GM12878 (cell line): ENCODE results near the gene IFRD2. TPM values are rescaled to one million over a fixed set of nuclear protein-coding genes. Genes with fewer than 3 reads are reported as not detected.
A peak's percentile ranks its signal among the peaks of the same experiment; 100 is the strongest.

ENCODE experiments used
- ATF7 ChIP-seq: fragments of 450-650 bp; IDR thresholded peaks from 2 replicates; pipeline ENCODE4 v1.6.1; 2016; ENCODE audit warnings: low read depth, mild to moderate bottlenecking
- BACH1 ChIP-seq: fragments of 450-650 bp; IDR thresholded peaks from 2 replicates; pipeline ENCODE4 v1.6.1; 2017; ENCODE audit warnings: mild to moderate bottlenecking, borderline replicate concordance
- CHD2 ChIP-seq: IDR thresholded peaks from 2 replicates; pipeline ENCODE4 v1.6.1; 2011; ENCODE audit warnings: low read depth, low read length, improper control_type of control experiment, borderline replicate concordance
- FOS ChIP-seq: IDR thresholded peaks from 3 replicates; pipeline ENCODE4 v1.6.1; 2011; ENCODE audit warnings: borderline replicate concordance; ENCODE audit not compliant: insufficient read length; ENCODE audit errors: extremely low read depth
- HDGF ChIP-seq: fragments of 450-650 bp; IDR thresholded peaks from 2 replicates; pipeline ENCODE4 v1.6.1; 2016; ENCODE audit warnings: antibody characterized with exemption
- MYC ChIP-seq: IDR thresholded peaks from 2 replicates; pipeline ENCODE4 v1.6.1; 2011; ENCODE audit warnings: mild to moderate bottlenecking, low read length, moderate library complexity, inconsistent platforms; ENCODE audit not compliant: insufficient read depth, insufficient replicate concordance, insufficient read length, severe bottlenecking
- NBN ChIP-seq: fragments of 450-650 bp; IDR thresholded peaks from 2 replicates; pipeline ENCODE4 v1.6.1; 2016
- NFIC ChIP-seq: IDR thresholded peaks from 2 replicates; pipeline ENCODE4 v1.6.1; 2012; ENCODE audit warnings: low read depth, mild to moderate bottlenecking, inconsistent platforms, low read length, moderate library complexity
- NFXL1 ChIP-seq: fragments of 450-650 bp; IDR thresholded peaks from 2 replicates; pipeline ENCODE4 v1.6.1; 2017; ENCODE audit warnings: antibody characterized with exemption, mild to moderate bottlenecking, borderline replicate concordance
- POLR2AphosphoS5 ChIP-seq: IDR thresholded peaks from 2 replicates; pipeline ENCODE4 v1.6.1; 2011; ENCODE audit warnings: mild to moderate bottlenecking, low read length, inconsistent platforms
- SP1 ChIP-seq: IDR thresholded peaks from one replicate; pipeline ENCODE4 v1.6.1; 2011; ENCODE audit warnings: low read depth, low read length
- SREBF1 ChIP-seq: IDR thresholded peaks from 2 replicates; pipeline ENCODE4 v1.6.1; 2012; ENCODE audit warnings: mild to moderate bottlenecking, low read length
- USF1 ChIP-seq: IDR thresholded peaks from 2 replicates; pipeline ENCODE4 v1.6.1; 2011; ENCODE audit warnings: borderline replicate concordance, low read depth, mild to moderate bottlenecking, moderate library complexity, mixed read lengths, low read length; ENCODE audit not compliant: insufficient read depth; ENCODE audit errors: extremely low read length
- ZNF207 ChIP-seq: fragments of 450-650 bp; IDR thresholded peaks from 2 replicates; pipeline ENCODE4 v1.6.1; 2014; ENCODE audit warnings: antibody characterized with exemption, mild to moderate bottlenecking, borderline replicate concordance
- ZNF274 ChIP-seq: IDR thresholded peaks from one replicate; pipeline ENCODE4 v1.8.0; 2011; ENCODE audit not compliant: insufficient read length, insufficient read depth
- polyA plus RNA-seq, 11 experiments: library from polyadenylated mRNA; depleted of rRNA in 4 of 11; unstranded in 6 of 11; stranded (reverse) in 5 of 11; fragments of >200 nt; fragmentation: Nextera tagmentation in 4 of 11; fragmentation: Illumina TruSeq in 1 of 11; extraction: Ambion mirVana in 4 of 11; extraction: Trizol in 1 of 11; gene quantifications; 1 replicate in 1 of 11; 2 replicates in 10 of 11; pipeline versions ENCODE4 v1.2.1 to v1.2.3, GENCODE V29; 2011 to 2016; ENCODE audit warnings: inconsistent platforms in 2 of 11, missing spikeins in 2 of 11, low read depth in 1 of 11
- total RNA-seq, 4 experiments: library from RNA; depleted of rRNA in 3 of 4; stranded (reverse); fragments of >200 nt in 3 of 4; fragmentation: Illumina TruSeq in 1 of 4; extraction: Trizol in 1 of 4; gene quantifications; 2 replicates each; pipeline versions ENCODE4 v1.2.1 to v1.2.3, GENCODE V29; 2013 to 2021
- TF ChIP-seq, protein P1 (sequence below): fragments of 450-650 bp; IDR thresholded peaks from 2 replicates; pipeline ENCODE4 v1.6.1; 2018; ENCODE audit warnings: mild to moderate bottlenecking, low read depth, moderate library complexity; ENCODE audit not compliant: partially characterized antibody
- TF ChIP-seq, protein P2 (sequence below), 3 experiments: IDR thresholded peaks in 2 of 3; conservative IDR thresholded peaks in 1 of 3; 2 replicates each; pipeline ENCODE4 v1.5.1; 2011; ENCODE audit warnings: low read depth in 3 of 3, low read length in 3 of 3, mild to moderate bottlenecking in 3 of 3, control low read depth in 2 of 3, moderate library complexity in 2 of 3, inconsistent platforms in 1 of 3, mixed read lengths in 1 of 3; ENCODE audit not compliant: control insufficient read depth in 2 of 3, insufficient read depth in 1 of 3; ENCODE audit errors: extremely low read depth in 1 of 3
- TF ChIP-seq, protein P3 (sequence below): fragments of 450-650 bp; IDR thresholded peaks from 2 replicates; pipeline ENCODE4 v1.6.1; 2016; ENCODE audit warnings: mild to moderate bottlenecking, moderate library complexity, borderline replicate concordance
- TF ChIP-seq, protein P4 (sequence below): IDR thresholded peaks from 2 replicates; pipeline ENCODE4 v1.6.1; 2012; ENCODE audit warnings: low read depth, low read length, improper control_type of control experiment

The IFRD2 gene
- total and polyA plus RNA-seq, 10 of the 15 experiments (the other 5 are each of a cell fraction or from before 2014, with no cell fraction given) = 19.1 to 153 (median 80.3) TPM

DNA sequence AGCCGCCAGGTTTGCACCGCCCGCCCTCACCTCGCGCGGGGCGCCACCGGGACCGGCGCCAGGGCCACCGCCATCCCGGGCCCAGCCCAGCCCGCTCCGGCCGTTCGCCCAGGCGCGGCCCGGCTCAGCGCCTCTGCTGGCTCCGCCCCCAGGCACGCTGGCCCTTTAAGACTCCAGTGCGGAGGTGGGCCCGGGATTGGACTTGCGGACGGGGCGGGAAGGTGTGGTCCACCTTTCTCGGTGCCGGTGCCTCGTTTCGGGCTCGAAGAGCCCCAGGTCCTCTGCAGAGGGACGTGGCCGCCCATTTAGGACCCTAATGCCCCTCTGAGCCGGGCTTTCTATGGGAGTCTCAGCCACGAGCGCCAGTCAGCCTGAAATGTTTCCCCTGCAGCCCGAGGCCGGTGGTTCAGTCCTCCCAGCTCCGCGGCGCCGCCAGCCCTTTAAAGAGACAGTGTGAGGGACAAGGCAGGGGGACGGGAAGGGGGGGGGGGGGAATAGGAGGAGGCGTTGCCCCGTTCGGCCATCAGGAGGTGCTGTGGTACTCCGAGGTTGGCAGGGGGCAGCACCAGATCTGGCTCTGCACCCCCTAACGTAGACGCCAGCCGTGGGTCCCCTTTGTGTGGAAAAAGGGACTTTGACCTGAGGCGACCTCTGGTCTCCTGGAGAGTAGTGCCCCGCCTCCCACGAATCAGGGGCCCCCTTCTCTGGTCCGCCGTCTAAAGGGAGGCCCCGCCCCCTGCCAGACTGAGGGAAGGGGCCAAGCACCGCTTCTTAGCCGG is 29.3 kb upstream of the IFRD2 start (continued):
- TF ChIP-seq, protein P1, sequence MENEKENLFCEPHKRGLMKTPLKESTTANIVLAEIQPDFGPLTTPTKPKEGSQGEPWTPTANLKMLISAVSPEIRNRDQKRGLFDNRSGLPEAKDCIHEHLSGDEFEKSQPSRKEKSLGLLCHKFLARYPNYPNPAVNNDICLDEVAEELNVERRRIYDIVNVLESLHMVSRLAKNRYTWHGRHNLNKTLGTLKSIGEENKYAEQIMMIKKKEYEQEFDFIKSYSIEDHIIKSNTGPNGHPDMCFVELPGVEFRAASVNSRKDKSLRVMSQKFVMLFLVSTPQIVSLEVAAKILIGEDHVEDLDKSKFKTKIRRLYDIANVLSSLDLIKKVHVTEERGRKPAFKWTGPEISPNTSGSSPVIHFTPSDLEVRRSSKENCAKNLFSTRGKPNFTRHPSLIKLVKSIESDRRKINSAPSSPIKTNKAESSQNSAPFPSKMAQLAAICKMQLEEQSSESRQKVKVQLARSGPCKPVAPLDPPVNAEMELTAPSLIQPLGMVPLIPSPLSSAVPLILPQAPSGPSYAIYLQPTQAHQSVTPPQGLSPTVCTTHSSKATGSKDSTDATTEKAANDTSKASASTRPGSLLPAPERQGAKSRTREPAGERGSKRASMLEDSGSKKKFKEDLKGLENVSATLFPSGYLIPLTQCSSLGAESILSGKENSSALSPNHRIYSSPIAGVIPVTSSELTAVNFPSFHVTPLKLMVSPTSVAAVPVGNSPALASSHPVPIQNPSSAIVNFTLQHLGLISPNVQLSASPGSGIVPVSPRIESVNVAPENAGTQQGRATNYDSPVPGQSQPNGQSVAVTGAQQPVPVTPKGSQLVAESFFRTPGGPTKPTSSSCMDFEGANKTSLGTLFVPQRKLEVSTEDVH = peak; percentile 58
- TF ChIP-seq FOS = no peak
- TF ChIP-seq USF1 = no peak
- TF ChIP-seq NBN = peak; percentile 95
- TF ChIP-seq ATF7 = peak; percentile 100
- TF ChIP-seq NFXL1 = peak; percentile 78; the same call in 1 of the 2 replicates
- TF ChIP-seq POLR2AphosphoS5 = 0 out of 2 replicates have a peak, but pooled peaks have one; percentile 38
- TF ChIP-seq SREBF1 = peak; percentile 97
- TF ChIP-seq CHD2 = peak; percentile 46
- peak; percentile 91 for TF ChIP-seq SP1
- TF ChIP-seq BACH1 = peak; percentile 61; the same call in 1 of the 2 replicates
- TF ChIP-seq ZNF207 = peak; percentile 99
- TF ChIP-seq MYC = no peak
- TF ChIP-seq, protein P2, sequence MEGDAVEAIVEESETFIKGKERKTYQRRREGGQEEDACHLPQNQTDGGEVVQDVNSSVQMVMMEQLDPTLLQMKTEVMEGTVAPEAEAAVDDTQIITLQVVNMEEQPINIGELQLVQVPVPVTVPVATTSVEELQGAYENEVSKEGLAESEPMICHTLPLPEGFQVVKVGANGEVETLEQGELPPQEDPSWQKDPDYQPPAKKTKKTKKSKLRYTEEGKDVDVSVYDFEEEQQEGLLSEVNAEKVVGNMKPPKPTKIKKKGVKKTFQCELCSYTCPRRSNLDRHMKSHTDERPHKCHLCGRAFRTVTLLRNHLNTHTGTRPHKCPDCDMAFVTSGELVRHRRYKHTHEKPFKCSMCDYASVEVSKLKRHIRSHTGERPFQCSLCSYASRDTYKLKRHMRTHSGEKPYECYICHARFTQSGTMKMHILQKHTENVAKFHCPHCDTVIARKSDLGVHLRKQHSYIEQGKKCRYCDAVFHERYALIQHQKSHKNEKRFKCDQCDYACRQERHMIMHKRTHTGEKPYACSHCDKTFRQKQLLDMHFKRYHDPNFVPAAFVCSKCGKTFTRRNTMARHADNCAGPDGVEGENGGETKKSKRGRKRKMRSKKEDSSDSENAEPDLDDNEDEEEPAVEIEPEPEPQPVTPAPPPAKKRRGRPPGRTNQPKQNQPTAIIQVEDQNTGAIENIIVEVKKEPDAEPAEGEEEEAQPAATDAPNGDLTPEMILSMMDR (IDR thresholded peaks at IDR 0.05 in 2 of 3, conservative IDR thresholded peaks at IDR 0.05 in 1 of 3; ENCODE audit: control insufficient read depth in 2 of 3, extremely low read depth in 1 of 3, insufficient read depth in 1 of 3, low read depth in 3 of 3, low read length in 3 of 3) = peak; percentile 32 to 68 (median 35); a peak in 5 of 6 replicates
- no peak for TF ChIP-seq ZNF274
- TF ChIP-seq HDGF = no peak
- TF ChIP-seq, protein P3, sequence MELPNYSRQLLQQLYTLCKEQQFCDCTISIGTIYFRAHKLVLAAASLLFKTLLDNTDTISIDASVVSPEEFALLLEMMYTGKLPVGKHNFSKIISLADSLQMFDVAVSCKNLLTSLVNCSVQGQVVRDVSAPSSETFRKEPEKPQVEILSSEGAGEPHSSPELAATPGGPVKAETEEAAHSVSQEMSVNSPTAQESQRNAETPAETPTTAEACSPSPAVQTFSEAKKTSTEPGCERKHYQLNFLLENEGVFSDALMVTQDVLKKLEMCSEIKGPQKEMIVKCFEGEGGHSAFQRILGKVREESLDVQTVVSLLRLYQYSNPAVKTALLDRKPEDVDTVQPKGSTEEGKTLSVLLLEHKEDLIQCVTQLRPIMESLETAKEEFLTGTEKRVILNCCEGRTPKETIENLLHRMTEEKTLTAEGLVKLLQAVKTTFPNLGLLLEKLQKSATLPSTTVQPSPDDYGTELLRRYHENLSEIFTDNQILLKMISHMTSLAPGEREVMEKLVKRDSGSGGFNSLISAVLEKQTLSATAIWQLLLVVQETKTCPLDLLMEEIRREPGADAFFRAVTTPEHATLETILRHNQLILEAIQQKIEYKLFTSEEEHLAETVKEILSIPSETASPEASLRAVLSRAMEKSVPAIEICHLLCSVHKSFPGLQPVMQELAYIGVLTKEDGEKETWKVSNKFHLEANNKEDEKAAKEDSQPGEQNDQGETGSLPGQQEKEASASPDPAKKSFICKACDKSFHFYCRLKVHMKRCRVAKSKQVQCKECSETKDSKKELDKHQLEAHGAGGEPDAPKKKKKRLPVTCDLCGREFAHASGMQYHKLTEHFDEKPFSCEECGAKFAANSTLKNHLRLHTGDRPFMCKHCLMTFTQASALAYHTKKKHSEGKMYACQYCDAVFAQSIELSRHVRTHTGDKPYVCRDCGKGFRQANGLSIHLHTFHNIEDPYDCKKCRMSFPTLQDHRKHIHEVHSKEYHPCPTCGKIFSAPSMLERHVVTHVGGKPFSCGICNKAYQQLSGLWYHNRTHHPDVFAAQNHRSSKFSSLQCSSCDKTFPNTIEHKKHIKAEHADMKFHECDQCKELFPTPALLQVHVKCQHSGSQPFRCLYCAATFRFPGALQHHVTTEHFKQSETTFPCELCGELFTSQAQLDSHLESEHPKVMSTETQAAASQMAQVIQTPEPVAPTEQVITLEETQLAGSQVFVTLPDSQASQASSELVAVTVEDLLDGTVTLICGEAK = peak; percentile 82; the same call in 1 of the 2 replicates
- TF ChIP-seq, protein P4, sequence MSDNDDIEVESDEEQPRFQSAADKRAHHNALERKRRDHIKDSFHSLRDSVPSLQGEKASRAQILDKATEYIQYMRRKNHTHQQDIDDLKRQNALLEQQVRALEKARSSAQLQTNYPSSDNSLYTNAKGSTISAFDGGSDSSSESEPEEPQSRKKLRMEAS = 0 out of 2 replicates have a peak, but pooled peaks have one; percentile 3
- no peak for TF ChIP-seq NFIC
